ENCODE measurements around the gene TLK2. TPM values are rescaled to one million over a fixed set of nuclear protein-coding genes. Genes with fewer than 3 reads are reported as not detected.

The TLK2 gene
- total and polyA plus RNA-seq, 2 experiments from 2014 or later, result 19.6 to 56.1 TPM

- no peak for ATAC-seq
- DNase-seq (ENCODE audit: low spot score), result no peak
Observed at GRCh38 chr17:62655656-62656055, 177.0 kb downstream of the TLK2 start.

More at GRCh38 chr17:62655656-62656055, 177.0 kb downstream of the TLK2 start:
- Histone ChIP-seq H3K9me2 (ENCODE audit: insufficient read depth) (no peaks in the 10 kb centered on the region), H3K27ac (ENCODE audit: low read depth) (no peak overlapping the region), H3F3A (replicated peaks; ENCODE audit: low read depth) (0 out of 2 replicates have a peak, but pooled peaks cover 8% of the 10 kb centered on the region), H2AFZ (no peak overlapping the region), H3K36me3 (ENCODE audit: insufficient read depth) (no peaks in the 10 kb centered on the region), H3K4me3 (no peak overlapping the region), H3K79me2 (replicated peaks; ENCODE audit: insufficient read depth) (no peaks in the 10 kb centered on the region), H3K4me2 (no peak overlapping the region), H3K27me3 (ENCODE audit: insufficient read depth) (peaks cover 8% of the 10 kb centered on the region; the same call in 1 of the 2 replicates), H3K4me1 (ENCODE audit: insufficient read depth) (peaks cover 13% of the 10 kb centered on the region), H4K20me1 (replicated peaks; ENCODE audit: insufficient read depth) (no peaks in the 10 kb centered on the region)
- Mint-ChIP-seq H3K4me3 (no peak overlapping the region), H3K36me3 (ENCODE audit: low read depth) (peaks cover 6% of the 10 kb centered on the region; the same call in 2 of the 3 replicates), H3K9me3 (peaks cover 8% of the 10 kb centered on the region; the same call in 1 of the 3 replicates), H3K27me3 (ENCODE audit: insufficient read depth, low read depth, poor library complexity) (peaks cover 23% of the 10 kb centered on the region), H3K27ac (no peak overlapping the region), H3K4me1 (peaks cover 22% of the 10 kb centered on the region)
- TF ChIP-seq, protein P1, sequence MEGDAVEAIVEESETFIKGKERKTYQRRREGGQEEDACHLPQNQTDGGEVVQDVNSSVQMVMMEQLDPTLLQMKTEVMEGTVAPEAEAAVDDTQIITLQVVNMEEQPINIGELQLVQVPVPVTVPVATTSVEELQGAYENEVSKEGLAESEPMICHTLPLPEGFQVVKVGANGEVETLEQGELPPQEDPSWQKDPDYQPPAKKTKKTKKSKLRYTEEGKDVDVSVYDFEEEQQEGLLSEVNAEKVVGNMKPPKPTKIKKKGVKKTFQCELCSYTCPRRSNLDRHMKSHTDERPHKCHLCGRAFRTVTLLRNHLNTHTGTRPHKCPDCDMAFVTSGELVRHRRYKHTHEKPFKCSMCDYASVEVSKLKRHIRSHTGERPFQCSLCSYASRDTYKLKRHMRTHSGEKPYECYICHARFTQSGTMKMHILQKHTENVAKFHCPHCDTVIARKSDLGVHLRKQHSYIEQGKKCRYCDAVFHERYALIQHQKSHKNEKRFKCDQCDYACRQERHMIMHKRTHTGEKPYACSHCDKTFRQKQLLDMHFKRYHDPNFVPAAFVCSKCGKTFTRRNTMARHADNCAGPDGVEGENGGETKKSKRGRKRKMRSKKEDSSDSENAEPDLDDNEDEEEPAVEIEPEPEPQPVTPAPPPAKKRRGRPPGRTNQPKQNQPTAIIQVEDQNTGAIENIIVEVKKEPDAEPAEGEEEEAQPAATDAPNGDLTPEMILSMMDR (conservative IDR thresholded peaks at IDR 0.05; ENCODE audit: low read depth in 2 of 2), result no peak
- TF ChIP-seq EZH2phosphoT487 (IDR thresholded peaks at IDR 0.05; ENCODE audit: unreplicated experiment), result no peak
- no peak for TF ChIP-seq ZNF331 (CRISPR knock-in tag; IDR thresholded peaks at IDR 0.05; ENCODE audit: low read depth)
- no peak for TF ChIP-seq JUNB (IDR thresholded peaks at IDR 0.05; ENCODE audit: unreplicated experiment)
- TF ChIP-seq ZNF114 (CRISPR knock-in tag; IDR thresholded peaks at IDR 0.05), result no peak
- TF ChIP-seq REST (IDR thresholded peaks at IDR 0.05; ENCODE audit: unreplicated experiment), result no peak
- TF ChIP-seq NANOG (IDR thresholded peaks at IDR 0.05; ENCODE audit: borderline replicate concordance), result no peak
- no peak for TF ChIP-seq POLR2AphosphoS5 (IDR thresholded peaks at IDR 0.05; ENCODE audit: low read depth)
- TF ChIP-seq, protein P2, sequence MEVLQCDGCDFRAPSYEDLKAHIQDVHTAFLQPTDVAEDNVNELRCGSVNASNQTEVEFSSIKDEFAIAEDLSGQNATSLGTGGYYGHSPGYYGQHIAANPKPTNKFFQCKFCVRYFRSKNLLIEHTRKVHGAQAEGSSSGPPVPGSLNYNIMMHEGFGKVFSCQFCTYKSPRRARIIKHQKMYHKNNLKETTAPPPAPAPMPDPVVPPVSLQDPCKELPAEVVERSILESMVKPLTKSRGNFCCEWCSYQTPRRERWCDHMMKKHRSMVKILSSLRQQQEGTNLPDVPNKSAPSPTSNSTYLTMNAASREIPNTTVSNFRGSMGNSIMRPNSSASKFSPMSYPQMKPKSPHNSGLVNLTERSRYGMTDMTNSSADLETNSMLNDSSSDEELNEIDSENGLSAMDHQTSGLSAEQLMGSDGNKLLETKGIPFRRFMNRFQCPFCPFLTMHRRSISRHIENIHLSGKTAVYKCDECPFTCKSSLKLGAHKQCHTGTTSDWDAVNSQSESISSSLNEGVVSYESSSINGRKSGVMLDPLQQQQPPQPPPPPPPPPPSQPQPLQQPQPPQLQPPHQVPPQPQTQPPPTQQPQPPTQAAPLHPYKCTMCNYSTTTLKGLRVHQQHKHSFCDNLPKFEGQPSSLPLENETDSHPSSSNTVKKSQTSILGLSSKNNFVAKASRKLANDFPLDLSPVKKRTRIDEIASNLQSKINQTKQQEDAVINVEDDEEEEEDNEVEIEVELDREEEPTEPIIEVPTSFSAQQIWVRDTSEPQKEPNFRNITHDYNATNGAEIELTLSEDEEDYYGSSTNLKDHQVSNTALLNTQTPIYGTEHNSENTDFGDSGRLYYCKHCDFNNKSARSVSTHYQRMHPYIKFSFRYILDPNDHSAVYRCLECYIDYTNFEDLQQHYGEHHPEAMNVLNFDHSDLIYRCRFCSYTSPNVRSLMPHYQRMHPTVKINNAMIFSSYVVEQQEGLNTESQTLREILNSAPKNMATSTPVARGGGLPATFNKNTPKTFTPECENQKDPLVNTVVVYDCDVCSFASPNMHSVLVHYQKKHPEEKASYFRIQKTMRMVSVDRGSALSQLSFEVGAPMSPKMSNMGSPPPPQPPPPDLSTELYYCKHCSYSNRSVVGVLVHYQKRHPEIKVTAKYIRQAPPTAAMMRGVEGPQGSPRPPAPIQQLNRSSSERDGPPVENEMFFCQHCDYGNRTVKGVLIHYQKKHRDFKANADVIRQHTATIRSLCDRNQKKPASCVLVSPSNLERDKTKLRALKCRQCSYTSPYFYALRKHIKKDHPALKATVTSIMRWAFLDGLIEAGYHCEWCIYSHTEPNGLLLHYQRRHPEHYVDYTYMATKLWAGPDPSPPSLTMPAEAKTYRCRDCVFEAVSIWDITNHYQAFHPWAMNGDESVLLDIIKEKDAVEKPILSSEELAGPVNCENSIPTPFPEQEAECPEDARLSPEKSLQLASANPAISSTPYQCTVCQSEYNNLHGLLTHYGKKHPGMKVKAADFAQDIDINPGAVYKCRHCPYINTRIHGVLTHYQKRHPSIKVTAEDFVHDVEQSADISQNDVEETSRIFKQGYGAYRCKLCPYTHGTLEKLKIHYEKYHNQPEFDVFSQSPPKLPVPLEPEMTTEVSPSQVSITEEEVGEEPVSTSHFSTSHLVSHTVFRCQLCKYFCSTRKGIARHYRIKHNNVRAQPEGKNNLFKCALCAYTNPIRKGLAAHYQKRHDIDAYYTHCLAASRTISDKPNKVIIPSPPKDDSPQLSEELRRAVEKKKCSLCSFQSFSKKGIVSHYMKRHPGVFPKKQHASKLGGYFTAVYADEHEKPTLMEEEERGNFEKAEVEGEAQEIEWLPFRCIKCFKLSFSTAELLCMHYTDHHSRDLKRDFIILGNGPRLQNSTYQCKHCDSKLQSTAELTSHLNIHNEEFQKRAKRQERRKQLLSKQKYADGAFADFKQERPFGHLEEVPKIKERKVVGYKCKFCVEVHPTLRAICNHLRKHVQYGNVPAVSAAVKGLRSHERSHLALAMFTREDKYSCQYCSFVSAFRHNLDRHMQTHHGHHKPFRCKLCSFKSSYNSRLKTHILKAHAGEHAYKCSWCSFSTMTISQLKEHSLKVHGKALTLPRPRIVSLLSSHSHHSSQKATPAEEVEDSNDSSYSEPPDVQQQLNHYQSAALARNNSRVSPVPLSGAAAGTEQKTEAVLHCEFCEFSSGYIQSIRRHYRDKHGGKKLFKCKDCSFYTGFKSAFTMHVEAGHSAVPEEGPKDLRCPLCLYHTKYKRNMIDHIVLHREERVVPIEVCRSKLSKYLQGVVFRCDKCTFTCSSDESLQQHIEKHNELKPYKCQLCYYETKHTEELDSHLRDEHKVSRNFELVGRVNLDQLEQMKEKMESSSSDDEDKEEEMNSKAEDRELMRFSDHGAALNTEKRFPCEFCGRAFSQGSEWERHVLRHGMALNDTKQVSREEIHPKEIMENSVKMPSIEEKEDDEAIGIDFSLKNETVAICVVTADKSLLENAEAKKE (CRISPR knock-in tag; IDR thresholded peaks at IDR 0.05), result no peak
- TF ChIP-seq EZH2 (IDR thresholded peaks at IDR 0.05; ENCODE audit: low read depth, unreplicated experiment), result no peak
- TF ChIP-seq, protein P3, sequence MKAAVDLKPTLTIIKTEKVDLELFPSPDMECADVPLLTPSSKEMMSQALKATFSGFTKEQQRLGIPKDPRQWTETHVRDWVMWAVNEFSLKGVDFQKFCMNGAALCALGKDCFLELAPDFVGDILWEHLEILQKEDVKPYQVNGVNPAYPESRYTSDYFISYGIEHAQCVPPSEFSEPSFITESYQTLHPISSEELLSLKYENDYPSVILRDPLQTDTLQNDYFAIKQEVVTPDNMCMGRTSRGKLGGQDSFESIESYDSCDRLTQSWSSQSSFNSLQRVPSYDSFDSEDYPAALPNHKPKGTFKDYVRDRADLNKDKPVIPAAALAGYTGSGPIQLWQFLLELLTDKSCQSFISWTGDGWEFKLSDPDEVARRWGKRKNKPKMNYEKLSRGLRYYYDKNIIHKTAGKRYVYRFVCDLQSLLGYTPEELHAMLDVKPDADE (IDR thresholded peaks at IDR 0.05), result no peak
